Mesenteric fat pad (tissue), 1 donor: ENCODE data around the gene WDR76. TPM values are rescaled to one million over a fixed set of nuclear protein-coding genes. Genes with fewer than 3 reads are reported as not detected.
A peak's percentile ranks its signal among the peaks of the same experiment; 100 is the strongest.
"Not testable (repeated sequence)": the region's sequence is repeated elsewhere in the genome, so short reads cannot be mapped to it uniquely, and the experiment has no call there.

Experiments
- DNase-seq: peaks from one replicate; pipeline ENCODE4 v3.0.0-alpha.2; 2020; ENCODE audit warnings: low spot score
- total RNA-seq: library from RNA; stranded (reverse); fragmentation: NEBNext Ultra II Directional; extraction: Animal tissue kit (Norgen Biotek cat#: 25700); gene quantifications from one replicate; pipeline ENCODE4 v1.2.1, GENCODE V29; 2021
- donor health status: DM: yes; HTN: yes; CAD: no.

WDR76 gene
- total RNA-seq, 1 donor from 2014 or later: 2.2 TPM

DNA sequence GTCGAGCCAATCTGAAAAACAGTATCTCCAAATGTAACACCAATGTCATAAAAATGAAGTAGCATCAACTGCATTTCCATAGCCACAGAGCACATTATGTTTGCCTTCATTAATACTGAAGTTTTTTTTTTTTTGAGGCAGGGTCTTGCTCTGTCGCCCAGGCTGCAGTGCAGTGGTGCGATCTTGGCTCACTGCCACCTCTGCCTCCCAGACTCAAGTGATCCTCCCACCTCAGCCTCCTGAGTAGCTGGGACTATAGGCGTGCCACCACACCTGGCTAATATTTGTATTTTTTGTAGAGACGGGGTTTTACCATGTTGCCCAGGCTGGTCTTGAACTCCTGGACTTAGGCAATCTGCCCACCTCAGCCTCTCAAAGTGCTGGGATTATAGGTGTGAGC, 11.7 kb upstream of the WDR76 start:
- not testable (repeated sequence) for DNase-seq

- DNase-seq: no peak
Observed at GRCh38 chr15:43821505-43821904, 5.3 kb upstream of the WDR76 start.

DNA sequence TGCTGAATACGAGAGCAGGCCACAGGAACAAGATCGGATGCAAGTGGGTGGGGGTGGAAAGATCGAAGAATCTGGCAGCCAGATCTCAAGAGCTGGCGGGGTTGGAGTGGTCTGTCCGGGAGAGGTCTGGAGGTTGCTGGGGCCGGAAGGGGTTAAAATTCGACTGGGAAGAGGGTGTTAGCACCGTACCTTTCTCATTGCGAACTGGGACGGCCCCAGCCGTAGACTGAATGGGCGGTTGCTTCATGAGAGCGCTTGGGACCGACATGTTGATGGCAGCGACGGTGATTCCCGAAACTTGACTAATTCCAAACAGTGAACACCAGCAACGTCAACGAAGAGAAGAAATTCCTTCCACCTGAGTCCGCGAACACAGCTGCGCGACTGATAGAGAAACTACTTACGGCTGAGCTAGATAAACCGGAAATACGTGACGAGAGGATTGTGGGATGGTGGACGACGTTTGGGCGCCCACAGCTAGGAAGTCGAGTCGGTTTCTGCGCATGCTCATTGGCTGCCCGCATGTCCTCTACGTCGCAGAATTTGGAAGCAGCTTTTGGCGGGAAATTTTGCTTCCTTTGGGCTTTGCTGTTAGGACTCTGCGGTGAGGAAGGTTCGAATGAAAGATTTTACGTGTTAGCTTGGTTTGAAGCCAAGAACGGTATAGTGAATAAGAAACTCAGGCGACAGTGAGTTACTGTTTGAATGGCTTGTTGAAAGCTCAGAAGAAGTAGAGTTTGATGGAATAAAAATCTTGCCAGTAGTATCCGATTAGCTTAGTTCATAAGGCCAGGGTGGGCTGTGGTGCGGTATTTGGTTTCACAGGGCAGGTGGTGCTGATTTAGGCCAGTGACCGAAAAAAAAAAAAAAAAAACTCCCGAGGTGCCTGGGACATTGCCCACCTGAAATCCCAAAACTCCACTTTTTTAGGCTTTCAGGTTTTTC, 2.2 kb upstream of the WDR76 start, which contains the start of gene MFAP1:
TSS of gene MFAP1 (minus strand) at position 389 of the 945 bp plus-strand sequence. CDS start at position 268, 121 bp downstream.
- DNase-seq: peak; percentile 95

DNA sequence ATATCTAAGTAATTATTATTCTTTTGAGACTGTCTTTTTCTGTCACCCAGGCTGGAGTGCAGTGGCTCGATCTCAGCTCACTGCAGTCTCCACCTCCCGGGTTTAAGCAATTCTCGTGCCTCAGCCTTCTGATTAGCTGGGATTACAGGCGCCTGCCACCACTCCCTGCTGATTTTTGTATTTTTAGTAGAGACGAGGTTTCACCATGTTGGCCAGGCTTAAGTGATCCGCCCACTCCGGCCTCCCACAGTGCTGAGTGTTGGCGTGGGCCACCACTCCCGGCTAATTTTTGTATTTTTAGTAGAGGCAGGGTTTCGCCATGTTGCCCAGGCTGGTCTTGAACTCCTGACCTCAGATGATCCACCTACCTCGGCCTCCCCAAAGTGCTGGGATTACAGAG, 1.5 kb upstream of the WDR76 start:
- peak; percentile 51 for DNase-seq

- DNase-seq: peak; percentile 33
Observed at GRCh38 chr15:43826029-43826507, 734 bp upstream of the WDR76 start.

- no peak for DNase-seq
Observed at GRCh38 chr15:43828061-43828657, 1.4 kb downstream of the WDR76 start.

GRCh38 chr15:43829951-43830540, 3.2 kb downstream of the WDR76 start:
- DNase-seq: peak; percentile 47

DNA sequence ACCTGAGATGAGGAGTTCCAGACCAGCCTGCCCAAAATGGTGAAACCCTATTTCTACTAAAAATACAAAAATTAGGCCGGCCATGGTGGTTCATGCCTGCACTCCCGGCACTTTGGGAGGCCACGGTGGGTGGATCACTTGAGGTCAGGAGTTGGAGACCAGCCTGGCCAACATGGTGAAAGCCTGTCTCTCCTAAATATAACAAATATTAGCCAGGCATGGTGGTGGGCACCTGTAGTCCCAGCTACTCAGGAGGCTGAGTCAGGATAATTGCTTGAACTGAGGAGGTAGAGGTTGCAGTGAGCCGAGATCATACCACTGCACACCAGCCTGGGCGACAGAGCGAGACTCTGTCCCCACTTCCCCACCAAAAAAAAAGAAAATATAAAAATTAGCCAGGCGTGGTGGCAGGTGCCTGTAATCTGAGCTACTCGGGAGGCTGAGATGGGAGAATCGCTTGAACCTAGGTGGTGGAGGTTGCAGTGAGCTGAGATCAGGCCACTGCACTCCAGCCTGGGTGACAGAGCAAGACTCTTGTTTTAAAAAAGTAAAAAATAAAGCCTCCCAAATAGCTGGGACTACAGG, 4.0 kb downstream of the WDR76 start:
- DNase-seq: peak; percentile 60

GRCh38 chr15:43831519-43832052, 4.8 kb downstream of the WDR76 start:
- DNase-seq: not testable (repeated sequence)

DNA sequence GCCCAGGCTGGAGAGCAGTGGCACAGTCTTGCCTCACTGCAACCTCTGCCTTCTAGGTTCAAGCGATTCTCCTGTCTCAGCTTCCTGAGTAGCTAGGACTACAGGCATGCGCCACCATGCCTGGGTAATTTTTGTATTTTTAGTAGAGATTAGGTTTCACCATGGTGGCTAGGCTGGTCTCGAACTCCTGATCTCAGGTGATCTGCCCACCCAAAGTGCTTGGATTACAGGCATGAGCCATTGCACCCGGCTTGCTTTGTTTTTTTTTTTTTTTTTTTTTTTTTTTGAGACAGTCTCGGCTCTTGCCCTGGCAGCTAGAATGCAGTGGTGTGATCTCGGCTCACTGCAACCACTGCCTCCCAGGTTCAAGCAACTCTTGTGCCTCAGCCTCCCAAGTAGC, 5.7 kb downstream of the WDR76 start:
- DNase-seq: not testable (repeated sequence)

DNA sequence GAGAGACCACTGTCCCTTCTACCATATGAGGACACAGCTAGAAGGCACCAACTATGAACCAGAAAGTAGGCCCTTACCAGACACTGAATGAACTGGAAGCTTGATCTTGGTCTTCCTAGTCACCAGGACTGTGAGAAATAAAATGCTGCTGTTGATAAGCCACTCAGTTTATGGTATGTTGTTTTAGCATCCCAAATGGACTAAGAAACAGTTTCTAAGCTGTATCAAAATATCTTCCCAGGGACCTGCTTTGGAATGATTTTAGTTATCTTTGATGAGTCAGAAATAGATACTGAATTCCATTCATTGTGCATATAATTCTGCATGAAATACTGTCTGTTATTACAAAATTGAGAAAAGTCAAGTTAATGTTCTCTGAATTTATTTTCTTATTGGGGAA, 18.6 kb downstream of the WDR76 start:
- no peak for DNase-seq

DNA sequence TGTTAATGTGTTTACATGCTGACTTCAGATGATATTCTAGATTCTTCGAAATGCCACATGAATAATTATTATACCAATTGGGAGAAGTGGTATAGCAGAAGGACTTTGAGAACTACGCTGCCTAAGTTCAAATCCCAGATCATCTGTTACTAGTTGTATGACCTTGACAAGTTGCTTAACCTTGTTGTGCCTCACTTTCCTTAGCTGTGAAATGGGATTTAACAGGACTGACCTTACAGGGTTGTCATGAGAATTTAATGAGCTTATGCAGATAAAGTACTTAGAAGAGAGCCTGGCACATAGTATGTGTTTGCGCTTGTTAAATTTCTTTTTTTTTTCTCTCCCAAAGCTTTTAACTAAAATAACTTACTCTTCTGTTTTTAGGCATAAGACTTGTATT, 24.4 kb downstream of the WDR76 start:
- DNase-seq: no peak

GRCh38 chr15:43852607-43853006, 25.8 kb downstream of the WDR76 start:
- no peak for DNase-seq

DNA sequence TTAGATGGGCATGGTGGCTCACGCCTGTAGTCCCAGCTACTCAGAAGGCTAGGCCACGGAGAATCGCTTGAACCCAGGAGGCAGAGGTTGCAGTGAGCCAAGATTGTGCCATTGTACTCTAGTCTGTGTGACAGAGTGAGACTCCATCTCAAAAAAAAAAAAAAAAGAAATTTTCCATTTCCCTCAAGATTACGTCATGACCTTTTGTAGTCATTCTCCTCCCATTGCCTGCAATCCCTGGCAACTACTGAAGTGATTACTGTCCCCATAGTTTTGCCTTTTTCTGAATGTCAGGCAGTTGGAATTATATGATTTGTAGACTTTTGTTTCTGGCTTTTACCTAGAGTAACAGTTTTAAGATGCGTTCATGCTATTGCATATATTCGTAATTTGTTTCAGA, 28.0 kb downstream of the WDR76 start:
- no peak for DNase-seq

DNA sequence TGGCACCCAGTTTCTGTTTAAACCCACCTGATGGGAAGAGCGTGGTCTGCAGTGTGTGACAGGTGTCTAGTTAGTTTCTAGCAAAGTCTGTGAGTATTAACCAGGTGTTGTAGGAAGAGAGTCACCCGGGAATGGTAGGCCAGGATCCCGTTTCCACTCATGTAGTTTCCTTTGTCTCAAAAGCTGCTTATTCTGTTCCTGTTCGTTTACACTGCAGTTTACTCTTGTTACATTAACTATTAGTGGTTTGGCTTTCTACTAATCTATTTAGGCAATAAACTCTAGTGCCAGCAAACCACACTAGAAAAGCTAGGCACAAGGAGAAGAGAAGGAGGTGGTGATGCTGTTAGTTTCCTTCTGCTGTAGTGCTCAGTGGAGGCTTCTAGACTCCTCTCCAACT, 32.7 kb downstream of the WDR76 start:
- DNase-seq: no peak

DNA sequence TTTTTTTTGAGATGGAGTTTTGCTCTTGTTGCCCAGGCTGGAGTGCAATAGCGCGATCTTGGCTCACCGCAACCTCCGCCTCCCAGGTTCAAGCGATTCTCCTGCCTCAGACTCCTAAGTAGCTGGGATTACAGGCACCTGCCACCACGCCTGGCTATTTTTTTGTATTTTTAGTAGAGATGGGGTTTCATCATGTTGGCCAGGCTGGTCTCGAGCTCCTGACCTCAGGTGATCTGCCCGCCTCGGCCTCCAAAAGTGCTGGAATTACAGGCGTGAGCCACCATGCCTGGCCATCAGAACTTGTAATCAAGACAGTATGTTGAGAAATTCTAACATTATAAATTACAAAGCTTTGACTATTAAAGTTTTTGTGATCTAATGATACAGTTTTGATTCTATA, 39.8 kb downstream of the WDR76 start:
- DNase-seq: peak; percentile 74

- peak; percentile 57 for DNase-seq
Observed at GRCh38 chr15:43867096-43867495, 40.3 kb downstream of the WDR76 start.

DNA sequence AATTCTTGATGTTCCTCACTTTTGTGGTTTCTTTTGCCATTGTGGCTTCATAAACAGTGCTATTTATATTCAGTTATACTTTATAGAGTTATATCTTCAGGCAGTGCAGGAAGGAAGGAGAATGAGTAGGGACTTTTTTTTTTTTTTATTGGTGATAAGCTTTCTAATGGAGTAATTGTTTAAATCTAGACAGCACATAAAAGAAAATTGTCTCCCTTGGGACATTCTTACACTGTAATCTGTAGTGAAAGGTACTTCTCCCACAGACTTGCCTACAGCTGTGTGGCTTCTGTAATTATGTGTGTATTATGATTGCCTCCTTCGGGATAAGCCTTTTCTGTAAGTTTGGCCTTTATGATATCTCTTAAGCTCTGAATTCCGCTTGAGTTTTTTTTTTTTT, 41.6 kb downstream of the WDR76 start:
- DNase-seq: no peak

- DNase-seq: no peak
Observed at GRCh38 chr15:43871835-43872234, 45.0 kb downstream of the WDR76 start.

GRCh38 chr15:43872416-43873020, 45.7 kb downstream of the WDR76 start:
- no peak for DNase-seq

DNA sequence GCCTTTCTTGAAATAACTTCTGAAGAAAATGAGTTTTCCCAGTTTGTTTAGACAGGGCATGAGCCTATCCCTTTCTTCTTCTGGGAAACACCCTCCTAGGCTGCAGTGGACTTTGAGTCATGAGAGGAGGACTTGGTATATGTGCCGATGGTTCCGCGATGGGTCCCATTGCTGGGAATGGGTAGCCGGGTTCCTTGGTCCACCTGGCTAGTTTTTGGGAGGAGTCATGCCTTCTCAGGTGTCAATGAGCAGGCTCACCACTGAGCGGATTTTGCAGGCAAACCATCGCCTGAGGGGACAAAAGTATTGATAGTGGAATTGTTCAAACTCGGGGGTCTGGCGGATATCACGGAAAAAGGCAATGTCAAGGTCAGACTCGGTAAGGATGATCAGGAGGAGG, 46.8 kb downstream of the WDR76 start:
- DNase-seq: peak; percentile 75
